Measurements from ENCODE around the gene FANCD2OS. TPM values are rescaled to one million over a fixed set of nuclear protein-coding genes. Genes with fewer than 3 reads are reported as not detected.

FANCD2OS gene
- total RNA-seq, 1 experiment from 2014 or later: not detected

DNA sequence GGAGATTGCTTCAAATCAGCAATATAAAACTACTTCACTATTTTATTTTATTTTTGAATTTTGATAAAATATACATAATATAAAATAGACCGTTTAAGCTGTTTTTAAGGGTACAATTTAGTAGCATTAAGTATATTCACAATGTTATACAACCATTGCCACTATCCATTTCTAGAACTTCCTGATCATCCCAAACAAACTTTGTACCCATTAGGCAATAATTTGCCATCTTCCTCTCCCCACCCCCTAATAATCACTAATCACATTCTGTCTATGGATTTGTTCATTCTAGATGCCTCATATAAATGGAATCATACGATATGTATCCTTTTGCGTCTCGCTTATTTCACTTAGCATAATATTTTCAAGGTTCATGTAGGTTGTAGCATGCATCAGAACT lies 53.0 kb downstream of the FANCD2OS start:
- no peak overlapping the region for H3K14ac ChIP-seq (ENCODE audit: insufficient read depth, low read length)
- no peak overlapping the region for H3K4me2 ChIP-seq (ENCODE audit: insufficient read depth, insufficient read length, low read length)
- H3K27me3 ChIP-seq (ENCODE audit: insufficient read depth, low read length): no peaks in the 10 kb centered on the region
- H3K4ac ChIP-seq (ENCODE audit: low read depth, low read length): no peak overlapping the region
- H2BK15ac ChIP-seq (ENCODE audit: low read depth, low read length): no peak overlapping the region
- no peaks in the 10 kb centered on the region for H3K79me1 ChIP-seq (ENCODE audit: insufficient read depth, low read depth, low read length, poor library complexity, severe bottlenecking)
- no peak overlapping the region for H2AFZ ChIP-seq (ENCODE audit: low read length)
- no peak overlapping the region for H2BK12ac ChIP-seq (ENCODE audit: insufficient read length, low read depth, low read length)
- H3T11ph ChIP-seq (ENCODE audit: low read length): no peak overlapping the region
- no peaks in the 10 kb centered on the region for H3K4me1 ChIP-seq (ENCODE audit: insufficient read depth, low read length)
- Mint-ChIP-seq H3K4me1 (no peaks in the 10 kb centered on the region), H3K9me3 (no peaks in the 10 kb centered on the region; a peak in 1 of 5 replicates), H3K4me3 (no peak overlapping the region), H3K27me3 (ENCODE audit: low read depth) (no peaks in the 10 kb centered on the region), H3K27ac (no peak overlapping the region), H3K36me3 (ENCODE audit: insufficient read depth in 1 of 3, low read depth in 3 of 3) (peaks cover 35 to 73% (median 58%) of the 10 kb centered on the region in 3 experiments)
- no peak overlapping the region for H3K27ac ChIP-seq (ENCODE audit: insufficient read length, low read depth, low read length)
- WGBS (ENCODE audit: extremely low coverage, insufficient read length, low lambda C conversion rate): no CpG with 5 or more reads among the region's 4 CpGs
- no peak overlapping the region for H2AK5ac ChIP-seq (ENCODE audit: insufficient read length, low read length)
- no peaks in the 10 kb centered on the region for H3K9me3 ChIP-seq (ENCODE audit: control insufficient read depth, low read depth, low read length)
- DNase-seq: no peak
- H3K23me2 ChIP-seq (ENCODE audit: insufficient read length, low read depth, low read length, poor library complexity, severe bottlenecking): no peaks in the 10 kb centered on the region
- TF ChIP-seq CTCF (conservative IDR thresholded peaks at IDR 0.05): no peak
- H2BK120ac ChIP-seq (ENCODE audit: low read depth, low read length, poor library complexity, severe bottlenecking): no peak overlapping the region
- H4K5ac ChIP-seq (ENCODE audit: insufficient read length, low read depth, low read length): no peak overlapping the region
- H4K20me1 ChIP-seq (ENCODE audit: control insufficient read depth, insufficient read depth, insufficient read length): no peaks in the 10 kb centered on the region
- no peak overlapping the region for H3K9ac ChIP-seq (ENCODE audit: extremely low read depth, insufficient read length, low read length)
- H2BK5ac ChIP-seq (ENCODE audit: insufficient read length, low read length): no peak overlapping the region
- no peaks in the 10 kb centered on the region for H3K79me2 ChIP-seq (ENCODE audit: insufficient read depth, low read length)
- no peak overlapping the region for H3K18ac ChIP-seq (ENCODE audit: insufficient read length, low read depth, low read length)
- no peak overlapping the region for H4K8ac ChIP-seq (replicated peaks; ENCODE audit: insufficient read length, low read depth, low read length)
- no peak overlapping the region for H4K91ac ChIP-seq (ENCODE audit: insufficient read length, low read depth, low read length)
- no peak overlapping the region for H3K23ac ChIP-seq (ENCODE audit: insufficient read length, low read depth, low read length)
- no peak overlapping the region for H3K56ac ChIP-seq (ENCODE audit: insufficient read length, low read depth, low read length)
- H2BK20ac ChIP-seq (ENCODE audit: low read depth, low read length, poor library complexity, severe bottlenecking): no peak overlapping the region

Other genes with a start within 250 kb of the FANCD2OS start
- gene CIDEC, start 228.0 kb downstream of the FANCD2OS start, total RNA-seq (2021): not detected in 2 replicates
- 33.5 and 34.0 TPM in 2 replicates for gene JAGN1, start 217.6 kb downstream of the FANCD2OS start, total RNA-seq (2021)
- gene IL17RE, start 205.4 kb downstream of the FANCD2OS start, total RNA-seq (2021): 2.0 and 2.1 TPM in 2 replicates
- 6.8 and 9.1 TPM in 2 replicates for gene IL17RC, start 191.2 kb downstream of the FANCD2OS start, total RNA-seq (2021)
- gene CRELD1, start 174.4 kb downstream of the FANCD2OS start, total RNA-seq (2021): 15.5 and 17.2 TPM in 2 replicates
- gene PRRT3, start 155.8 kb downstream of the FANCD2OS start, total RNA-seq (2021): 18.8 and 19.5 TPM in 2 replicates
- gene EMC3, start 121.4 kb downstream of the FANCD2OS start, total RNA-seq (2021): 39.3 and 45.6 TPM in 2 replicates
- gene FANCD2, start 81.8 kb downstream of the FANCD2OS start, total RNA-seq (2021): 67.8 and 74.9 TPM in 2 replicates
- gene BRK1, start 7.4 kb upstream of the FANCD2OS start, total RNA-seq (2021): 119 and 121 TPM in 2 replicates
- 62.2 and 64.4 TPM in 2 replicates for gene VHL, start 33.5 kb upstream of the FANCD2OS start, total RNA-seq (2021)
- gene IRAK2, start 56.7 kb upstream of the FANCD2OS start, total RNA-seq (2021): 0.37 and 0.61 TPM in 2 replicates
- gene TATDN2, start 140.2 kb upstream of the FANCD2OS start, total RNA-seq (2021): 34.4 and 34.5 TPM in 2 replicates
- gene GHRL, start 184.7 kb upstream of the FANCD2OS start, total RNA-seq (2021): 1.3 TPM in 1 of 2 replicates, not detected in the other
- gene SEC13, start 212.9 kb upstream of the FANCD2OS start, total RNA-seq (2021): 131 TPM in 2 replicates

Data from H9 (cell line).